ENCODE data around the gene DOCK3. TPM values are rescaled to one million over a fixed set of nuclear protein-coding genes. Genes with fewer than 3 reads are reported as not detected.

Gene DOCK3
- total and polyA plus RNA-seq, 2 donors (not counting 3 experiments of a cell fraction or from before 2014, with no cell fraction given), result 0.08 to 0.13 TPM

DNA sequence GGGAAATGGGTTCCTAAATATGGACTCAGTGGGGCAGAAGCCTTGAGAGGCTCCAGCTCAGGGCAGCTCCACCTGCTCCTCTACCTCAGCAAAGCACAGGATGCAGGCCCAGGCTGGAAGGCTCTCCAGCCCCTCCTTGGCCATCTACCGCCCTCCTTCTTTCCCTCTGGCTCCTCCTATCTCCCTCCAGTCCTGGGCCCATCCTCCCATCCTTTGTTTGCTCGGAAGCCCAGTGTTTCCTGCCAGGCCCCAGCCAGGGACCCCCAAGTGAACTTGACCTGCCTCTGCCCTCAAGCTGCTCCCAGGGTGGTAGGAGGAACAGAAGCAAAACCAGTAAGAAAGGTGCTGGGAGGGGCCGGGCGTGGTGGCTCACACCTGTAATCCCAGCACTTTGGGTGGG lies 37.7 kb upstream of the DOCK3 start:
- POLR2A ChIA-PET, result no interaction called here
- Histone ChIP-seq H3K9me1 (replicated peaks; ENCODE audit: control insufficient read depth, extremely low read depth, insufficient read depth, low read length) (no peaks in the 10 kb centered on the region), H3K4me1 (ENCODE audit: control insufficient read depth, extremely low read depth, insufficient read depth, low read length) (no peaks in the 10 kb centered on the region), H3K4me2 (ENCODE audit: insufficient read depth, low read length) (no peak overlapping the region), H3K27ac (ENCODE audit: insufficient read depth, low read depth, low read length) (no peak overlapping the region), H3K9ac (replicated peaks; ENCODE audit: extremely low read depth, insufficient read depth, low read length) (no peak overlapping the region), H3K9me3 (replicated peaks; ENCODE audit: control insufficient read depth, insufficient read depth, low read length) (no peaks in the 10 kb centered on the region), H2AFZ (ENCODE audit: low read depth, low read length) (no peak overlapping the region), H3K4me3 (replicated peaks in 1 of 3; ENCODE audit: insufficient read depth in 1 of 3, low read depth in 1 of 3, low read length in 3 of 3) (no peak overlapping the region), H4K20me1 (replicated peaks; ENCODE audit: control insufficient read depth, extremely low read depth, insufficient read depth, low read length) (no peaks in the 10 kb centered on the region), H3K79me2 (ENCODE audit: control insufficient read depth, insufficient read depth, low read length) (no peaks in the 10 kb centered on the region), H3K27me3 (ENCODE audit: control insufficient read depth in 2 of 2, insufficient read depth in 2 of 2, low read length in 2 of 2) (no peaks in the 10 kb centered on the region), H3K36me3 (ENCODE audit: control insufficient read depth in 2 of 2, extremely low read depth in 1 of 2, insufficient read depth in 2 of 2, low read length in 2 of 2) (no peaks in the 10 kb centered on the region)
- no peak for DNase-seq (ENCODE audit: low read depth, low spot score)
- intact Hi-C loops (cut with micrococcal nuclease) (no loop called here), dilution Hi-C loops (cut with MboI; ENCODE audit: extremely low pct_ligation_motif_present, low sequenced_read_pairs) (no loop called here)
- no peak for TF ChIP-seq POLR2A (IDR thresholded peaks at IDR 0.05; ENCODE audit: low read depth, low read length)
- no peak for TF ChIP-seq MAX (IDR thresholded peaks at IDR 0.05; ENCODE audit: insufficient read depth, insufficient read length)
- no peak for TF ChIP-seq MYC (IDR thresholded peaks at IDR 0.05; ENCODE audit: low read depth, low read length)
- TF ChIP-seq EZH2 (IDR thresholded peaks at IDR 0.05; ENCODE audit: borderline replicate concordance, low read depth, low read length, severe bottlenecking), result no peak
- TF ChIP-seq, protein P1, sequence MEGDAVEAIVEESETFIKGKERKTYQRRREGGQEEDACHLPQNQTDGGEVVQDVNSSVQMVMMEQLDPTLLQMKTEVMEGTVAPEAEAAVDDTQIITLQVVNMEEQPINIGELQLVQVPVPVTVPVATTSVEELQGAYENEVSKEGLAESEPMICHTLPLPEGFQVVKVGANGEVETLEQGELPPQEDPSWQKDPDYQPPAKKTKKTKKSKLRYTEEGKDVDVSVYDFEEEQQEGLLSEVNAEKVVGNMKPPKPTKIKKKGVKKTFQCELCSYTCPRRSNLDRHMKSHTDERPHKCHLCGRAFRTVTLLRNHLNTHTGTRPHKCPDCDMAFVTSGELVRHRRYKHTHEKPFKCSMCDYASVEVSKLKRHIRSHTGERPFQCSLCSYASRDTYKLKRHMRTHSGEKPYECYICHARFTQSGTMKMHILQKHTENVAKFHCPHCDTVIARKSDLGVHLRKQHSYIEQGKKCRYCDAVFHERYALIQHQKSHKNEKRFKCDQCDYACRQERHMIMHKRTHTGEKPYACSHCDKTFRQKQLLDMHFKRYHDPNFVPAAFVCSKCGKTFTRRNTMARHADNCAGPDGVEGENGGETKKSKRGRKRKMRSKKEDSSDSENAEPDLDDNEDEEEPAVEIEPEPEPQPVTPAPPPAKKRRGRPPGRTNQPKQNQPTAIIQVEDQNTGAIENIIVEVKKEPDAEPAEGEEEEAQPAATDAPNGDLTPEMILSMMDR (IDR thresholded peaks at IDR 0.05; ENCODE audit: extremely low read depth in 1 of 2, insufficient read depth in 1 of 2, low read depth in 1 of 2, low read length in 2 of 2), result no peak
- no peak for TF ChIP-seq FOS (IDR thresholded peaks at IDR 0.05; ENCODE audit: borderline replicate concordance, insufficient read depth, low read length)
- no peak for TF ChIP-seq POLR2AphosphoS5 (IDR thresholded peaks at IDR 0.05; ENCODE audit: insufficient read depth, low read depth, low read length)
- no peak for TF ChIP-seq GATA2 (IDR thresholded peaks at IDR 0.05; ENCODE audit: insufficient read depth, insufficient read length, low read depth, low read length)
- FAIRE-seq, result no peak
- no TSS peak for BruUV-seq (replicated peaks)
- CTCF ChIA-PET, result no interaction called here

All from endothelial cell of umbilical vein (primary cell).